Measurements from ENCODE around the gene TGM4.

DNA sequence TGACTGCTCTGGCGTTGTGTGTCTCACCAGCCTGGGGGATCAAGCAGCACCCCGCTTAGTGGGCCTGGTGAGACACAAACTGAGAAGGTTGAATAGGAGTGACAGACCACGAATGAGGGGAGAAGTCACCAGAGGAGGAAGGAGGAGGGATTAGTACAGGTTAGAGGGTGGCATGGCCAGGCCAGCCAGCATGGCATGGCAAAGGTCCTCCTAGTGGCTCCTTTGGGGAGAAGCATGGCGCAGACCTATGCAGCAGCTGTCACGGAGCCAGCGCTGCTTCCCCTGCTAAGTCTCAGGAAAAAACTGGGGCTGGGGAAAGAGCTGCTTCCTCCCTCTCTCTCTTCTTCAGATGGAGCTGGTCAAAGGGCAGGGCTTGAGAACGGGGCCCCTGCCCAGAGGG lies 53.0 kb downstream of the TGM4 start:
- no peak for TF ChIP-seq POLR2A (IDR thresholded peaks at IDR 0.05)
- TF ChIP-seq CTCF (IDR thresholded peaks at IDR 0.05), result no peak

Data from lower leg skin (tissue), 3 donors.